Measurements from ENCODE around the gene CTSG.
"Not testable (repeated sequence)": the region's sequence is repeated elsewhere in the genome, so short reads cannot be mapped to it uniquely, and the experiment has no call there.

CTSG gene, protein sequence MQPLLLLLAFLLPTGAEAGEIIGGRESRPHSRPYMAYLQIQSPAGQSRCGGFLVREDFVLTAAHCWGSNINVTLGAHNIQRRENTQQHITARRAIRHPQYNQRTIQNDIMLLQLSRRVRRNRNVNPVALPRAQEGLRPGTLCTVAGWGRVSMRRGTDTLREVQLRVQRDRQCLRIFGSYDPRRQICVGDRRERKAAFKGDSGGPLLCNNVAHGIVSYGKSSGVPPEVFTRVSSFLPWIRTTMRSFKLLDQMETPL

DNA sequence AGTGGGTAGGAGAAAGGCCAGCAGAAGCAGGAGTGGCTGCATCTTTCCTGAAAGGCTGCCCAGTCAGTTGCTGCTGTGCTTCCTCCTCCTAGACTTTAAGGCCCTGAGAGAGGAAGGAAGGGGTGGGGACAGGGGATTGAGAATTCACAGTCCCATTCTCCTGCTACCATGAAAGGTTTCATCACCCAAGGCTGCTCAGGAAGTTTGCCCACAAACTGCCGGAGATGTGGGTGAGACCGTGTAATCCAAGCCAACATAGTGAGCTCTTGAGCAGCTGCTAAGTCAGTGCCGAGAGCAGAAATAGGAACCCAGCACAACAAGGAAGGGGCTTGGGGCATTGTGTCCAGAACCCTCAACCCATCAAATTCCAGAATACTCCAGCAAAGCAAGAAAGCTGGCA is at the start of gene CTSG:
TSS of gene CTSG (minus strand) at position 69 of the 400 bp plus-strand sequence. CDS start at position 42, 27 bp downstream.
- no peak within 1 kb of the TSS for H3K27ac ChIP-seq
- H3K4me3 ChIP-seq: no peak within 1 kb of the TSS

DNA sequence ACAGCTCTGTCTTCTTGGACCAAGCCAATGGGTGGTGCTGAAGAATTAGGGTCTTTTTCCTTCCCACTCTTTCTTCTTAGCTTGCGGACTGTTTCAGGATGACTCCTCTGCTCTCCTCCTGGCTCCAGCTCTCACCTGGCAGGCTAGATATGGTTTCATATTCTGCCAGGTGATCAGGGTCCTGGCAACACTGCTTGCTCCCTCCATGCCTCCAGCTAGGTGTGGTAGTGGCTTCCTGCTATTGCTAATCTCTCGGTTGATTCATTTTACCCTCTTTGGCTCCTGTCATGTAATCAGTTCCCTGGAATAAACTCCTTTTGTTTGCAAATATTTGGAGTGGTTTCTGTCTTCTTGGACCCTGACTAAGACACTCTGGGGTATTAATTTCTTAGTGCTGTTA is 37.7 kb upstream of the CTSG start:
- no peak overlapping the region for H3K27ac ChIP-seq
- H3K4me3 ChIP-seq: no peak overlapping the region

DNA sequence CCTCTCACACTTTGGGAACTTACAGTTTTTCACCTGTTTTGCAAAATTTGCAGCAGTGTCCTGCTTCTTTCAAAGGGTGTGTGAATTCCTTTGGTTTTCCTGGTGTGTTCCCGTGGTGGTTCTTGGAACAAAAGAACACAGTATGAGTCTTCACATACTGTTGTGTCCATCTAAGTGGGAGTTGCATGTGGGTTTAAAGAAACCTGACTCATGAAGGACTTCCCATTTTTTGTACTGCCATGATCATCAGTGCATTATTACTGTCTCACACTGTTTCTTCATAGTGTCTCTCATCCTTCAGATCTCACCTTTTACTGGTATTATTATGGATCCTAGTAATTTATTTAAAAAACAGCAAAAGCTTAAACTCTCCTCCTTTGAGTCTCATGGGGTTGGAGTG is 37.2 kb upstream of the CTSG start:
- H3K27ac ChIP-seq: no peak overlapping the region
- H3K4me3 ChIP-seq: no peak overlapping the region

DNA sequence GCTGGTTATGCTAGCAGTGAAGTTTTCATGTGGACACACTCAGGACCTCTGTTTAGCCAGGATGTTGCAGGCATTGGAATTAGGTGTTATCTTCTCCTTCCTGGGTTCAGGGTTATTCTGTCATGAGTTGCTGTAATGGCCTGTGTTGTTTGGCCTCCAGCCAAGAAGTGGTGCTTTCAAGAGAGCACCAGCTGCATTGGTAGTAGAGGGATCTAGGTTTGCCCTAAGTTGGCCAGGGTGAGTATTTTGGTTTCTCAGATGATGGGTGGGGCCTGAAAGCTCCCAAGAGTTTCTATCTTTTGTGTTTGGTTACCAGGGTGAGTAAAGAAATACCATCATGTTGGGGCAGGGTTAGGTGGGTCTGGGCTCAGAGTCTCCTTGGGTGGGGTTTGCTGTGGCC is 36.1 kb upstream of the CTSG start:
- no peak overlapping the region for H3K4me3 ChIP-seq
- no peak overlapping the region for H3K27ac ChIP-seq

DNA sequence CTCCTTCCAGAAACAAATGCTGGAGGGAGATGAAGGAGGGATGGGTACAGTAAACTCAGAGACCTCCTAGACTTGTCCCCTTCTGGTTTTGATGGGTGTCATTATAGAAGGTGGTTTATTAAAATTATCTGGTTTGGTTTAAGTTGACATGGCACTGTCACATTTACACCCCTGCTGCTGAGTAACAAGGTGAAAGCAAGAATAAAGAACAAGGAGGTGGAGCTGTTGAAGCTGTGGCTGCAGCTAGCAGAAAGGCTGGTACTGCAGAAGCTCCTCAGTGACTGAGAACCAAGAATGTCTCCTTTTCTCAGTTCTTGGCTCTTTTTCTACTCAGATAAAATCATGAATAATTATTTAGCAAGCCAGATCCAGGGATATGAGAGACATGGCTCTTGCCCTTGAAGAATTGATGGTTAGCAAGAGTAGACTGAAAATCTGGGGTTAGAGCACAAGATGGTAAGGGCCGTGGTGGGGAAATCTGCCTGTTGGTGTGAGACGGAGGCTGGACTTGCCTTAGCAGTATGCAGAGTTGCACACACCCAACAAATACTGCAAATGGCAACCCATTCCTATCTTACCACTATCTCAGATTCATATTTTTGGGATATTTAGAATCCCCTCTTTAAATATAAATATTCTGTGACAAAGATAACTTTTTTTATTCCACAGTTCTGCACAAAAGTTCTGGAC is 33.8 kb upstream of the CTSG start, which contains the start of gene GZMH:
TSS of gene GZMH (minus strand) at position 31 of the 690 bp plus-strand sequence. CDS start 72 bp downstream, outside the sequence.
- H3K27ac ChIP-seq: peak within 1 kb of the TSS in 2 of 21 experiments; percentile 61 to 67

DNA sequence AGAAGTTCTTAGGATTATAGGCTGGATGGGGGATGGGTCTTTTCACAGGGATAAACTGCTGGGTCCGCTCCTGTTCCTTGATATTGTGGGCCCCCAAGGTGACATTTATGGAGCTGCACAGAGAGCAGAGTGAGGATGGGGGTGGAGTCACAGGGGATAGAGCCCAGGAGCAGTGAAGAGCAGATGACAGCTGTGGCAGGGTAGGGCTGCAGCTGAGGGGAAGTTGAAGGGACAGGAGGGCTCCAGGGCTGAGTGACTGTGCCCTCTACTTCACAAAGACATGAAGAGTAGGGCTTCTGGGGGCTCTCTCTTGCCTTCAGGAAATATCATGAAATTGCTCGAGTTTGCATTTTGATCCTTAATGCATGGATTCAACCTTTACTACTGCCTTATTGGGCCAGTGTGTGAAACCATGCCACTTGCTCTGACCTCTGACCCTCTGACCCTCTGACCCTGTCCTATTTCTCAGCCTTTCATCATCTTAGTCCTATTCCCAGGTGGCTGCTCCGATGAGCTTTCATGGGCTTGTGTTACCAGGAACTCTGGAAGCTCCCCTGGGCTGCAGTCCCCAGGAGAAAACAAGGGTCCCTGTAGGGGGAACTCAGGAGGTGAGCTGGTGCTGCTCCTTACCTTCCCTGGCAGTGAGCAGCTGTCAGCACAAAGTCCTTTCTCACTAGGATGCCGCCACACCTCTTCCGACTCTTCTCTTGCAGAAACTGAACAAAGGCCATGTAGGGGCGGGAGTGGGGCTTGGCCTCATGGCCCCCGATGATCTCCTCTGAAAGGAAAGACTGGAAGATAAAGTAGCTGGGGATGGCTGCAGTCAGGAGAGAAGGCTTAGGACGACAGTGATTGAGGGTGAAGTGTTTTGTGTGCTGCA is 31.8 kb upstream of the CTSG start:
- no peak overlapping the region for H3K4me3 ChIP-seq
- H3K27ac ChIP-seq: peak overlapping the region in 3 of 21 experiments; percentile 6 to 67 (median 65)

More for the DNA sequence above, 33.8 kb upstream of the CTSG start, which contains the start of gene GZMH:
- no peak within 1 kb of the TSS for H3K4me3 ChIP-seq

DNA sequence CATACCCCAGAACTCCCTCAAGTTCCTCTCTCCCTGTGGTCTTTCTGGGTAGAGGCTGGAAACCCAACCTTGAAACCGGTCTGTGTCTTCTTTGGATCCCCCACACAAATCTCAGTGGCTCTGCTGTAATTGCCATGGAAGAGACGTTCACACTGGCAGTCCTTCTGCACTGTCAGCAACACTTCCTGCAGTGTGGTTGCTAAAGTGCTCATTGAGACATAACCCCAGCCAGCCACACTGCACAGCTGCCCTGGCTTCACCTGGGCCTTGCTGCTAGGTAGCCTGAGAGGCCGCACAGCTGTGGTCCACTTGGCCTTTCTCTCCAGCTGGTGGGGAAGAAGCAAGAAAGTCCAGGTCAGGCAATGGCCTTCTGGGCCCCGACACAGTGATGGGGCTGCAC is 31.0 kb upstream of the CTSG start:
- Histone ChIP-seq H3K27ac (peak overlapping the region in 5 of 21 experiments; percentile 5 to 65 (median 49)), H3K4me3 (no peak overlapping the region)

DNA sequence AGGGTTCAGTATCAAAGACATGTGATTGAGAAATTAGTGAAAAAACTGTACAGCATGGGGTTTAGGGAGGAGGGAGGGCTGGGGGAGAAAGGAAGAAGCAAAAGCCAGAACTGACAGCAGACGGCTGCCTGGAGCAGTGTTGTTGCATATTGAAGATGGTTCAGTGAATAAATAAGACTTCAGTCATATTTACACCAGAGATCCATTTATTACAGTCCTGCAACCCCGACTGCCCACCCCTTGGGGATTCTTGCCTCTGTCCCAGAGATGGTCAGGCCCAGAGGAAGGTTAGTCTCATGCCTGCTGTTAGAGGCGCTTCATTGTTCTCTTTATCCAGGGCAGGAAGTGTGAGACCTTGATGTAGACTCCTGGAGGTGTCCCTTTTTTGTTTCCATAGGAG is 30.2 kb upstream of the CTSG start:
- H3K27ac ChIP-seq: peak overlapping the region in 3 of 21 experiments; percentile 49 to 65 (median 49)
- H3K4me3 ChIP-seq: no peak overlapping the region

DNA sequence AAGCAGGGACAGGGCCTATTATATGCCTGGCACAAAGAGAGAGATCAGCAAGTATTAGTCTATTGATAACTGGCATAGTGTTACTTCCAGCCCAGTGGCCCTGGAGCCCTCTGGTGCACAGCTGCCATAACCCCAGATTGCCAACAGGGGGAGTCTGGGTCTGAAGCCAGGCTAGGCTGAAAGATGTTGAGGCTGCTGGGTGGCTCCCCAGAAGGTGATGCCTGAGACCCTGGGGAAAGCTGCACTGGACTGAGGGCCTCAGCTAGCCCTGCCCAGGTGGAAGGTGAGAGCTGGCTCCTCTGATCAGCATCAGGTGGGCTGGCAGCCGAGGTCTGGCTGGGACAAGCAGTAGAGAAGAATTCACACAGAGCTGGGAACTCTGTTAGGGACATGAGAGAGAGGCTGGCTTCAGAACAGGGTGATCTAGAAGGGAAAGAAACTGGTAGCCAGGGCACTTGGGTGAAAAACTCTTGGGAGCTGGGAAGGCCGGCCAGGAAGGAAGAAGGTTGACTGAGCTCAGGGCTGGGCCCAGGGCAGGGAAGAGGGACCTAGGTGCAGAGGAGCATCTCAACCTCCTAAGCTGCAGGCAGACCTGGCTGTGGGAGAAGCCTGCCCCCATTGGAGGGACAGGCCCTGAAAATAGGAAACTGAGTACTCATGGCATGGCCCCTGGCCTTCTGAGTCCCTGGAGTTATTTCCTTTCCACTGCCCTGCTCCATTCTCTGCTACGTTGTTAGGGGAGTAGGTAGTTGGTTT is 29.6 kb upstream of the CTSG start:
- Histone ChIP-seq H3K27ac (peak overlapping the region in 3 of 21 experiments; percentile 6 to 65 (median 53)), H3K4me3 (no peak overlapping the region)

DNA sequence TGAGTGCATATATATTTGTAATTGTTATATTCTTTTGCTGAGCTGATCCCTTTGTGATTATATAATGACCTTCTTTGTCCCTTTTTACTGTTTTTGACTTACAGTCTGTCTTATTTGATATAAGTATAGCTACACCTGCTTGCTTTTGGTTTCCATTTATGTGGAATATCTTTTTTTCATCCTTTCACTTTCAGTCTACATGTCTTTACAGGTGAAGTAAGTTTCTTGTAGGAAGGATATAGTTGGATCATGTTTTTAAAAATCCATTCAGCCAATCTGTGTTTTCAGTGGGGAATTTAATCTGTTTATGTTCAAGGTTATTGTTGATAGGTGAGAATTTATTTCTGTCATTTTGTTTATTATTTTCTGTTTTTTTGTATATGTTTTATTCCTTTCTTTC is 21.4 kb upstream of the CTSG start:
- H3K4me3 ChIP-seq: no peak overlapping the region
- no peak overlapping the region for H3K27ac ChIP-seq

DNA sequence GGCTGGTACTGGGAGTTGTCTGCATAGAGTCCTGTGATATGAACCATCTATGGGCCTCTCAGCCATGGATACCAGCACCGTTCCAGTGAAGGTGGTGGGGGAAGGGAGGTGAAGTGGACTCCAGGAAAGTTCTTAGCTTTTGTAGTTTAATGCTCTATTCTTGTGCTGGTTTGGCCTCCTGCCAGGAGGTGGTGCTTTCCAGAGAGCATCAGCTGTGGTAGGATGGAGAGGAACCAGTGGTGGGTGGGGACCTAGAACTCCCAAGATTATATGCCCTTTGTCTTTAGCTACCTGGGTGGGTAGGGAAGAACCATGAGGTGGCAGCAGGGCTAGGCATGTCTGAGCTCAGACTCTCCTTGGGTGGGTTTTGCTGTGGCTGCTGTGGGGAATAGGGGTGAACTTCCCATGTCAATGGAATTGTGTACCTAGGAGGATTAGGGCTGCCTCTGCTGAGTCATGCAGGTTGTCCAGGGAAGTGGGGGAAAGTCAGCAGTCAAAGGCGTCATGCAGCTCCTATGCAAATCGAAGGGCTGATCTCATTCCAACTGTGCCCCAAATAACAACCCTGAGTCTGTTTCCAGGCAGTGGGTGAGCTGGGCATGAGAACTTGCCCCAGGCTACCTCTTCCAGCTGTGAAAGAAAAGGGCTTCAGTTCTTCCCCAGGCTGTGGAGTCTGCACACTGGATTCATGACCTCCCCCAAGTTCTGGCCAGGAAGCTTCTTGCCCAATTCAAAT is 19.2 kb upstream of the CTSG start:
- Histone ChIP-seq H3K4me3 (no peak overlapping the region), H3K27ac (no peak overlapping the region)

DNA sequence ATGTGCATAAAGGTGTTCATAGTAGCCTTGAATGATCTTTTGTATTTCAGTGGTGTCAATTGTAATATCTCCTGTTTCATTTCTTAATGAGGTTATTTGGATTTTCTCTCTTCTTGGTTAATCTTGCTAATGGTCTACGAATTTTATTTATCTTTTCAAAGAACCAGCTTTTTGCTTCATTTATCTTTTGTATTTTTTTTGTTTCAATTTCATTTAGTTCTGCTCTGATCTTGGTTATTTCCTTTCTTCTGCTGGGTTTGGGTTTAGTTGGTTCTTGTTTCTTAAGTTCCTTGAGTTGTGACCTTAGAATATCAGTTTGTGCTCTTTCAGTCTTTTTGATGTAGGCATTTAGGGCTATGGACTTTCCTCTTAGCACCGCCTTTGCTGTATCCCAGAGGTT is 15.0 kb upstream of the CTSG start:
- H3K4me3 ChIP-seq, H3K27ac ChIP-seq: not testable (repeated sequence)

DNA sequence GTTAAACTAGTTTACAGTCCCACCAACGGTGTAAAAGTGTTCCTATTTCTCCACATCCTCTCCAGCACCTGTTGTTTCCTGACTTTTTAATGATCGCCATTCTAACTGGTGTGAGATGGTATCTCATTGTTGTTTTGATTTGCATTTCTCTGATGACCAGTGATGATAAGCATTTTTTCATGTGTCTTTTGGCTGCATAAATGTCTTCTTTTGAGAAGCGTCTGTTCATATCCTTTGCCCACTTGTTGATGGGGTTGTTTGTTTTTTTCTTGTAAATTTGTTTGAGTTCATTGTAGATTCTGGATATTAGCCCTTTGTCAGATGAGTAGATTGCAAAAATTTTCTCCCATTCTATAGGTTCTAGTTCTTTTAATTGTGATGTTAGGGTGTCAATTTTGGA is 8.4 kb upstream of the CTSG start:
- H3K27ac ChIP-seq: not testable (repeated sequence)

DNA sequence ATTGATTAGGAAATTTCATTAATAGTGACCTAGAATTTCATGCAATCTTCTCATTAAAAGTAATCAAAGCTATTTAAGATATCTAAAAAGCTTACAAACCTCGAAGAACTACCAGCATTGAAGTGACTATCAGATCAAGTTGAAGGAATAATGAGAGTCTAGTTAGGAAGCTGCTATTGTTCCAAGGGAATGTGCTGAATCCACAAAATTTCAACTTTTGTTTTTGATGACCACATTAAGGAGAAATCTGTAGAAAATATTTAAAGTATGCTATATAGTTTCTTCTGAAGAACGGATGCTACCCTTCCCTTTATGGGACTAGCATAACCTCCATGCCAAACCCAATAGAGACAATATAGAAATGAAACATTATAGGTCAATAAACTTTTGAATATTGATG is 2.5 kb upstream of the CTSG start:
- H3K27ac ChIP-seq: no peak overlapping the region
- no peak overlapping the region for H3K4me3 ChIP-seq

More for the DNA sequence above, 8.4 kb upstream of the CTSG start:
- H3K4me3 ChIP-seq: not testable (repeated sequence)

DNA sequence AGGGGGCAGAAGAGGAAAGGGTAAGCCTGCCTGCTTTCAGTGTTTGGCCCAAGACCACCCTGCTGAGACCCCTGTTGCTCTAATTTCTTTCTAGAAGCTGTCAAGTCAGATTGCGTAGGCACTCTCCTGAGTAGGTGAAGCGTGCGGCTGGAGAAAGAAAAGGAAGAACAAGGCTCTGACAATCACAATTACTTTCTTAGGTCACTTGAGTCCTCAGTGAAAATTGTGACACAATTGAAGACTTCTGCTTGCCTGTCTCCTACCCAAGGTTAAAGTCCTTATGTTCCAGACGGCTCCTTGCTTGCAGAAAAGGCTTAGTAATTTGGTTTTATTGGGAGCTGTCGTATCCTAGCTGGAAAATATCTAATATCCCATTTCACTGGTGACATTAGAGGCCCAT is 721 bp upstream of the CTSG start:
- no peak overlapping the region for H3K4me3 ChIP-seq
- H3K27ac ChIP-seq: no peak overlapping the region

DNA sequence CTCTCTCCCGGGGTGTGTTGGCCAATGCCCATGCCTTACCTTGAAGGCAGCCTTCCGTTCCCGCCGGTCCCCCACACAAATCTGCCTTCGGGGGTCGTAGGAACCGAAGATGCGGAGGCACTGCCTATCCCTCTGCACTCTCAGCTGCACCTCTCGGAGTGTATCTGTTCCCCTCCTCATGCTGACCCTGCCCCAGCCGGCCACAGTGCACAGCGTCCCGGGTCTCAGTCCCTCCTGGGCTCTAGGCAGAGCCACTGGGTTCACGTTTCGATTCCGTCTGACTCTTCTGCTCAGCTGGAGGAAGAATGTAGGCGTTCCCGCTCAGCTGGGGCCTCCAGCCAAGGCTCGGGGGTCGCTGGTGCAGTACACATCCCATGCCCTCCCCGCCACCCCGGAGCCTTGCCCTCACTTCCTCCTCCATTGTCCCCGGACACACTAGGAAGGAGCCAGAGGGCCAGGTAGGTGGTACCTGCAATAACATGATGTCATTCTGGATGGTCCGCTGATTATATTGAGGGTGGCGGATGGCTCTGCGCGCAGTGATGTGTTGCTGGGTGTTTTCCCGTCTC is 1.8 kb downstream of the CTSG start:
- Histone ChIP-seq H3K27ac (no peak overlapping the region), H3K4me3 (no peak overlapping the region)

DNA sequence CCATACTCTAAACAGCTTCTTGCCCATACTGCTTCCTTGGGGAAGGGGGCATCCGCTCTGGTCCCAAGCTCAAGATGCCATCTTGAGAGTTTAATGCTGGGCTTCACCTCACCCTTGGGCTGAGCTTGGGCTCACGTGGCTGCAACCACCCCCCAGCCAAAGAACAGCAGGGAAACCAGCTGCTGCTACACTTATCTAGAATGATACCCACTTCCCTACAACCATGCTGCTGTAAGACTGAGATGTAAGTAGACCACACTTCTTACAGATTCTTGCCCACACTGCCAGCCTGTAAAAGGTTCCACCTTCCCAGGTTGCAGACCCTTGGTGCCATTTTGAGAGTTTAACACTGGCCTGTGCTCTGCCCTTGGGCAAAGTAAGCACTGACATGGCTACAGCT is 9.7 kb downstream of the CTSG start:
- no peak overlapping the region for H3K27ac ChIP-seq
- no peak overlapping the region for H3K4me3 ChIP-seq

DNA sequence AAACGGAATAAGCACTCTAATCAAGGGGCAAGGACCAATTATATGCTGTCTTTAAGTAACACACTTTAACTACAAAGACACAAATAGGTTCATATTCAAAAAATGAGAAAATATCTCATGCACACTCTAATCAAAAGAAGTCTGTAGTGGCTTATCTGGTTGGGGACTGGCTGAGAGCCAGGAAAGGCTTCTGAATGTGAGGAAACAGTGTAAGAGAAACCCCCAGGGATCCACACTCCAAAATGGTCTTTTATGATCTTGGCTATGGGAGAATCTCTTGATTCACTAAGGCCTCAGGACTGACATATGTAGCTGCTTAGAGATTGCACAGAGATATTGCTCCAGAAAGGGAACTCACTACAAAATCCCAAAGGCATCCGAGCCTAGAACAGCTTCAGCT is 10.3 kb downstream of the CTSG start:
- Histone ChIP-seq H3K4me3 (no peak overlapping the region), H3K27ac (no peak overlapping the region)

DNA sequence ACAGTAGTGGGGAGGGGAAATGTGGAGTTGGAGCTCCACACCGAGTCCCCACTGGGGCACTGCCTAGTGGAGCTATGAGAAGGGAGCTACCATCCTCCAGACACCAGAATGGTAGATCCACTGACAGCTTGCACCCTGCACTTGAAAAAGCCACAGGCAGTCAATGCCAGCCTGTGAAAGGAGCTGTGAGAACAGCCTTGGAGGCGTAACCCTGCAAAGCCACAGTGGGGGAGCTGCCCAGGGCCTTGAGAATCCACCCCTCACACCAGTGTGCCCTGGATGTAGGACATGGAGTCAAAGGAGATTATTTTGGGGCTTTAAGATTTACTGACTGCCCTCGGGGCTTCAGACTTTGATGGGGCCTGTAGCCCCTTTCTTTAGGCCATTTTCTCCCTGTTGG is 12.5 kb downstream of the CTSG start:
- Histone ChIP-seq H3K4me3 (no peak overlapping the region), H3K27ac (no peak overlapping the region)

All from skin epidermis (tissue), 12 donors.